Measurements from ENCODE around the gene PIP5KL1.
A peak's percentile ranks its signal among the peaks of the same experiment; 100 is the strongest.
"Not testable (repeated sequence)": the region's sequence is repeated elsewhere in the genome, so short reads cannot be mapped to it uniquely, and the experiment has no call there.

The PIP5KL1 gene

DNA sequence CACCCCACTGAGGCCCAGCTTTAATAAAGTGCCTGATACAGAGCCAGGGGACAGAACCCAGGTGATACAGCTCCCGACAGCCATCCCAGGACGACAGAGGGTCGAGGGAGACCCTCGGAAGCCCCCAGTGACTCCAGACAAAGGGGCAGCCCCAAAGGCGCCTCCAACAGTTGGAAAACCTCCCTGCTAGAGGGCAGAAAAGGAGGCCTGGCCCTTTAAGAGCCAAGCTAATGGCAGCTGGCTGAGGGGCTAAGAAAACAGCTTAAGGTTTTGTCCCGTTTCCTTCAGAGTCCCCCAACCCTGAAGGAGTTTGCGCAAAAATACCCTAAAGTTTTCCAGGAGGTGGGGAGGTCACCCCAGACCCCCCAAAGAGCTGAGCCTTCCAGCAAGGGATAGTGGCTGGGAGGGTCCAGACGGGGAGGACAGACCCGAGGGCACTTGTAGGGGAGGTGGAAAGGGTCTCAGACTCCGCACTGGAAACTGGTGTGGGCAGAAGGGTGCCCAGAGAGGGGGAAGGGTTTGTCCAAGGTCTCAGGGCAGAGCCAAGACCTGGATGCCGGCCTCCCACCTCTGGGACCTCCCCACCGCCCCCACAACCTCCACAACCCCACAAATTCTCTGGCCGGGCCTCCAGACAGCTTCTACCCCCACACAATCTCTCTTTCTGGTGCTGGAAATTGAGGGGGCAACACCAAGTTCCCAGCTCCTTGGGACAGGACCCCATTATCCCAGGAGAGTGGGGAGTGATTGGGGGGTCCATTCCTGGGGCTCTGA, 44.9 kb downstream of the PIP5KL1 start:
- DNase-seq = no peak

DNA sequence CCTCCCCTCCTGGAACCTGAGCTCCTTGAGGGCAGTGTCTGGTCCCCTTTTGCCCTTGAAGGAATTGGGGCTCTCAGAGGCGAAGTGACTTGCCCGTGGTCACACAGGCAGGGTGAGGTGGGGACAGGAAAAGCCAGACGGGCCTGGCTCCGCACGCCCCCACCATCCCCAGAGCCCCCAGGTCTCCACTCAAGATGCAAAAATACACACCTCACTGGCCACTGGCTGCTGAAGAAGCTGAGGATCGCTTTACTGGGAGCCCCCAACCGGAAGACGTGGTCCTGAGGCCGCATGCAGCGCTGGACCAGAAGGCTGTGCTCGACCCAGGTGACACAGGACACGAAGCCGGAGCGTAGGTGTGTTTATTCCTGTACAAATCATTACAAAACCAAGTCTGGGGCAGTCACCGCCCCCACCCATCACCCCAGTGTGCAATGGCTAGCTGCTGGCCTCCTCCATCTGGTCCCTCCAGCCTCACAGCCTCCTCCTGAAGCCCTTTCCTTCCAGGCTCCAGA, 45.5 kb downstream of the PIP5KL1 start:
- DNase-seq = no peak

DNA sequence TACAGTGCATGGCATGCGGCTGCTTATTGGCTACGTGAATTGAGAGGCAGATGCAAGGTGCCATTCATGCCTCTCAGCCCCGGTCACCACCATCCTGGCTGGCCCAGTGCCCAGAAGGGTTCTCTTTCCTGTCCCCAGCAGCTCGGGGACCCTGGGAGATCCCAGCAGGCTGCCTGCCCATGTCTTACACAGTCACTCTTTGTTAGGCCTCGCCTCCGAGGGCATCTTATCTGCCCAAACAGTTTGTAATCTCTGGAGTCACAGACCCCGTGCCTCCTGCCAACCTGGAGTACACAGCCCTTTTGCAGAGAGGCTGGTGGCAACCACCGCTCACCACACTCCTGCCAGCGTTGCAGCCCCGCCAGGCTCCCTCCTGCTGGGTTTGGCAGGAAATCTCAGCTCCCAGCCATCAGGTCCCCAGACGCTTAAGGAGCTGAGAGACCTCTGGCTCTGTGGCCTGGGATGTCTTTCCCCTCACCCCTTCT, 46.1 kb downstream of the PIP5KL1 start:
- DNase-seq = peak; percentile 42

DNA sequence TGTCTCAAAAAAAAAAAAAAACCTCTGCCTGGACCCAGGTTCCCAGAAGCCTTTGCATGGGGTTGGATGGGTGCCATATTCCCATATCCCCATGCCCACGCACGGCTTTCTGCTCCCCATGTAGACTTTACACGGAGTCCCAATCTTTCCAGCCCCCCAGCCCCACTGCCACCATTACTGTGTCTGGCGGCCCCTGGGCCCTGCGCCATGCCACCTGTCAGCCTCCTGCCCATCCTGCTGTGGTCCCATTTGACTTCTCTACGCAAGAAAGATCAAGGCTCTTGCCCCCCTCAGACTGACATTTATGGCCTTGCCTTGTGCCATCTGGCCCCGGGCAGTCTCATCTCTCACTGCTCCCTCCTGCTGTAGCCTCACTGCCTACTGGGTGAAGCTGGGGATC, 46.6 kb downstream of the PIP5KL1 start:
- DNase-seq = no peak

DNA sequence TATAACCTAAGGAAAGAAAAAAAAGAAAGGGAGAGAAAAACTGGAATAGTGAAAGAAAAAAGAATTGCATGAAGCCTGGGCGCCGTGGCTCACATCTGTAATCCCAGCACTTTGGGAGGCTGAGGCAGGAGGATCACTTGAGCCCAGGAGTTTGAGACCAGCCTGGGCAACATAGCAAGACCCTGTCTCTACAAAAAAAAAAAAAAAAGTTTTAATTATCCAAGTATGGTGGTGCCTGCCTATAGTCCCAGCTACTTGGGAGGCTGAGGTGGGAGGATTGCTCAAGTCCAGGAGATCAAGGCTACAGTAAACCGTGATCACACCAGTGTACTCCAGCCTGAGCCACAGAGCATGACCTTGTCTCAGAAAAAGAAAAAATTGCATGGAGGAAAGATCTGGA, 48.9 kb downstream of the PIP5KL1 start:
- not testable (repeated sequence) for DNase-seq

DNA sequence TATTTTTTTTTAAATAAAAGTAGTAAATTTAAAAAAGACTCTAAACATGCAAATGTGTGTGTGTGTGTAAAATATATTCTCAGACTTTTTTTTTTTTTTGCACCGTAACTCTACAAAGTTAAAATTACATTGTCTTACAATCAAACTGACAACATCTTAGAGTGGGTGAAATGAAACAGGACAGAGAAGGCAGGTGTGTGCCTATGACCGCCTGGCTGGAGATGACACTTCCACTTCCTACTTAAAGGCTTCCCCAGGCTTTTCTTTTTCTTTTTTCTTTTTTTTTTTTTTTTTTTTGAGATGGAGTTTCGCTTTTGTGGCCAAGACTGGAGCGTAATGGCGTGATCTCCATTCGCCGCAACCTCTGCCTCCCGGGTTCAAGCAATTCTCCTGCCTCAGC, 50.4 kb downstream of the PIP5KL1 start:
- no peak for DNase-seq

DNA sequence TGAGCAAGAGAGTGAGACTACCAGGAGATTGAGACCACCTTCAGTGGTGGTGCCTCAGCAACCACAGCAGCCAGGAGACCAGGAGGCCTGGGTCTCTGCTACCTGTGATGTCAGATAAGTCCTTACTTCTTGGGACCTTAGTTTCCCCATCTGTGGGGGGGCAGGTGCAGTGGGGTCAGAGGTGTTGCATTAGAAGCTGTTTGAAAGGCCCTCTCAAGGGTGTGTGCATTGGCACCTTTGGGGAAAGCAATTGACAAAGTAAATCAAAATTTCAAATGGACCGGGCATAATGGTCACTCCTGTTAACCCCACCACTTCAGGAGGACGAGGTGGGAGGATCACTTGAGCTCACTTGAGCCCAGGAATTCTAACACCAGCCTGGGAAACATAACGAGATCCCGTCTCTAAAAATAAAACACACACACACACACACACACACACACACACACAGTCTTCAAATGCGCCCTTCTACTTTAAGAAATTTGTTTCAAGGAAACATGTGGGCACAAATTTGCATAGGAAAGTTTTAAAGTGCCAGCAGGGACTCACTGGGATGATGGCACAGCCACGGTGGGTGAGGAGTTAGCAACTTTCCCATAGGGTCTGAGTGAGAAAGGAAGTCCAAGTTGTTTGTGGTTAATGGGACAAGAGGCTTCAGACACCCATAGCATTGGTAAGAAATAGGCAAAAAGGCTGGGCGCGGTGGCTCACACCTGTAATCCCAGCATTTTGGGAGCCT, 51.8 kb downstream of the PIP5KL1 start:
- no peak for DNase-seq

DNA sequence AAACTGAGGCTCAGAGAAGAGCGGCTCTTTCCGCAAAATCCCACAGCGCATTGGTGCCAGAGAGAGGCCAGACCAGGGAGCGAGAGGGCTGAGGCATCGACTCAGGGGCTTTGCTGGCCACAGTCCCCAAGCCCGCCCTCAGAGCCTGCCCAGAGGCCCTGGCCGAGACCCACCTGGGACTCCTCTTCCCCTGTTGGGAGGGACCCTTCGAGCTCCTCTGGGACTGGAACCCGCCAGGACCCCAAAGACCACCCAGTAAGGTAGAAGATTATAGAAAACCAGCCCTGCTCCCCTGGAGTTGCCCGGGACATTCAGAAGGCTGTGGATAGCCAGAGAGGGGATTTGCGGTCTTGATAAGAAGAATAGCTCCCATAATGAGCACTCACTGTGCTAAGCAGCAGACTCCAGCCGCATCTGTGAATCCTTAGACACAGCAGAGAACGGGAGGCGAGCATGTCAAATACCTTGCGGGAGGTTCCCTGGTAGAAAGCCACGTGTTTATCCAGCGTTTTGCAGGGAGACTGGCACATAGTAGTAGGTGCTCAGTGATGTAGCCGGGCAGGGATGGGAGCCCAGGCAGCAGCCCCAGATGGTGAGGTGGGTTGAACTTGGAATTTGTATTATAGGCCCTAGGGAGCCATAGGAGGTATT, 52.5 kb downstream of the PIP5KL1 start:
- DNase-seq = no peak

DNA sequence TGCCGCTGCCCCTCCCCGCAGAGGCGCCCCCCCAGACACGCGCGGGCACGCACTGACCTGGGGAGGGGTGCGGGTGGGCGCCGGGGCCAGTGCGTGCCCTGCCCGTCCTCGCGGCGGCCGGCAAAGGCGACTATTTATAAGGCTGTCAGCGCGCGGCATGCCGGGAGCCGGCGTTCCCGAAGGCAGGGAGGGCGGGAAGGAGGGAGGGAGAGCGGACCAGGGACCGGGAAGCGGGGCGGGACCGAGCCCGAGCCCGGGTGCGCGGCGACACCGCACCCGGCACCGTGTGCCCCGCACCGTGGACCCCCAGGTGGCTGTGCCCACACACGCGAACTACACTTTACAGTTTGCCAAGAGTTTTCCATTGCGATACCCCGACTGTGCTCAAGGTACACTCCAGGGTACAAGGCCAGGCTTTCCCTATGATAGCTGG, 53.0 kb downstream of the PIP5KL1 start, which contains the start of gene AK1:
Gene AK1, minus strand, starts transcription at position 110 of the 433 bp plus-strand sequence. CDS start 3,058 bp downstream, outside the sequence.
- no peak for DNase-seq

DNA sequence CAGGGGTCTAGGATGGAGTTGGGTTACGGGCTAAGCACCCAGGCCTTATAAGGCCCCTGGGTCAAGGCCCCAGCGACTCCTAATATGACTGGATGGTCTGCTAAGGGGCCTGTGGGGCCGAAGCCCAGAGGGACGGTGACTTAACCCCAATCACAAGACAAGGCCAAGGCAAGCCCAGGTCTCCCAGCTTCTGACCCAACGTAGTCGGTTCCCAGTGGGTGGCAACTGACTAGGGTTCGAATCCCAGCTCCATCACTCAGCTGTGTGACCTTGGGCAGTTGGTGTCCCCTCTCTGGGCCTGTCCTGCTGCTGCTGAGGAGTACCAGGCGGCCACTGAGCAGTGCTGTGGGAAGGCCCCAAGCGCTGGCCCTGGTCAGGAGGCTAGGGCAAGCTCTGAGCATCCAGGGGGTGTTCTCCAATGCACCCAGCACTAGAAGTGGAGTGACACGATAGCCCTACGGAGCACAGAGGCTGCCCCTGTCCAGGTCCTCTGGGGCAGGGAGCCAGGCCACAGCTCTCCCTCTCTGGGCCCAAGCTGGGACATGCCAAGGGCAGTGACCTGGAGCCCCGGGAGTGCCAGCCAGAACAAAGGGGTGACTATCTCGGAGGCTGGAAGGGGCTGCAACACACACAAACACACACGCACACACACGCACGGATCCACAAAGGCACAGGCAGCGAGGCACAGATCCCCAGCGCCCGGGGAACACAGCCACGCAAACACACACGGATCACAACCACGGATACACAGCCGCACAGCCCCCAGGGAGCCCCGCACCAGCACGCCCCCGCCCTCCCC, 53.6 kb downstream of the PIP5KL1 start:
- DNase-seq = no peak

DNA sequence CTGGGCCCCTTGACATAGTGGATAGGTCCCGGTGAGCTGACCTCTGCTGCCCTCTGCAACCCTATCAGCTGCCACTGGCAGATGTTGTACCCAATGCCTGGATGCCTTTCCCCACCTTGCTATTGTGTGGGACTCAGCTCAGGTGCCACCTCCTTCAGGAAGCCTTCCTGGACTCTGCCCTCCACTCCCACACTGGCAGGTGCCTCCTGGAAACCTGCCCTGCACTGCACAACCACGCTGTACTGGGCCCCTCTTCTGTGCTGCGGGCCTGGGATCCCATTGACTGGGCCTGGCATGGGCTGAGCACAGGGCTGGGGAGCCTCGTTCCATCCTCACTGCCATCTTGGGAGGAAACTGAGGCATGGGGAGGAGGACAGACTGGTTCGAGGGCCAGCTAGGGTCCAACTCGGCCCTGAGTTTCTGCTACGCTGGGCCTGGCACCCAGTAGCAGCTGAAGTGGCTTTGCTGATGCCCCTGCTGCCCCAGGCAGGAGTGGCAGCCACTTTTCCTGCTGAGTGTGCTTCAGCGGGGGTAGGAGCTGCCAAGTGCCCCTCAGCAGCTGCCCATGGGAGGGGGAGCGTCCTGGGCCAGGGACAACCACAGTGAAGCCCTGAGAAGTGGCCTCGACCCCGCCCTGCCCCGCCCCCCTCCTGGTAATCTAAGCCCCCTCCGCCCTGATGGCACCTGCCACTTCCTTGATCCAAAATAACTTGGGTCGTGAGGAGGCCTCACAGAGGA, 54.4 kb downstream of the PIP5KL1 start:
- DNase-seq = peak; percentile 27

DNA sequence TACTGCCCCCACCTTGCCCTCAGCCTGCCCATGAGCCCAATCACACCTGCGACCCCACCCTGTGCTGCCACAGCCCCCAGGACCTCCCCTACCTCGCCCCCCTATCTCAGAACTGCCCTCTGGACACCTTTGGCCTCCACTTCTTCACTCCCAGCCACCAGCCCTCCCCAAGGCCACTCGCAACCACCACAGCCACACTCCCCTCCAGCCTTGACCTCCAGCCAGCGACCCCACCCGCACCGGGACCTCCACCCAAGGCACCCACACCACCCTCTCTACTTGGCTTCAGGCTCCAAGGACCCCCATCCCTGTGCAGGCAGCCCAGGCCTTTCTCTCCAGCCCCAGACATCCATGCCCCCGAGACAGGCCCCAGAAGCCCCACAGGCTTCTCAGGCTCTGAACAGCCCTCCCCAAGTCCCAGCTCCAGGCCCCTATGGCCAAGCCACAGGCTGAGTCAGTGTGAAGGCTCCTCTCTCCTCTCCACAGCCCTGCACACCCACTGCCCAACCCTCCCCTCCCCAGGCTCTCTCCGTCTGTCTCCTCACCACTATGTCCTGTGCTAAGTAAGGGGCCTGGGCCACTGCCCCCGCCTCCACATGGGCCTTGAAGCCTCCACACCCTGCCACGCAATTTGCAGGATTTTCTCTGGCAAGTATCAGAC, 55.1 kb downstream of the PIP5KL1 start:
- DNase-seq = no peak

DNA sequence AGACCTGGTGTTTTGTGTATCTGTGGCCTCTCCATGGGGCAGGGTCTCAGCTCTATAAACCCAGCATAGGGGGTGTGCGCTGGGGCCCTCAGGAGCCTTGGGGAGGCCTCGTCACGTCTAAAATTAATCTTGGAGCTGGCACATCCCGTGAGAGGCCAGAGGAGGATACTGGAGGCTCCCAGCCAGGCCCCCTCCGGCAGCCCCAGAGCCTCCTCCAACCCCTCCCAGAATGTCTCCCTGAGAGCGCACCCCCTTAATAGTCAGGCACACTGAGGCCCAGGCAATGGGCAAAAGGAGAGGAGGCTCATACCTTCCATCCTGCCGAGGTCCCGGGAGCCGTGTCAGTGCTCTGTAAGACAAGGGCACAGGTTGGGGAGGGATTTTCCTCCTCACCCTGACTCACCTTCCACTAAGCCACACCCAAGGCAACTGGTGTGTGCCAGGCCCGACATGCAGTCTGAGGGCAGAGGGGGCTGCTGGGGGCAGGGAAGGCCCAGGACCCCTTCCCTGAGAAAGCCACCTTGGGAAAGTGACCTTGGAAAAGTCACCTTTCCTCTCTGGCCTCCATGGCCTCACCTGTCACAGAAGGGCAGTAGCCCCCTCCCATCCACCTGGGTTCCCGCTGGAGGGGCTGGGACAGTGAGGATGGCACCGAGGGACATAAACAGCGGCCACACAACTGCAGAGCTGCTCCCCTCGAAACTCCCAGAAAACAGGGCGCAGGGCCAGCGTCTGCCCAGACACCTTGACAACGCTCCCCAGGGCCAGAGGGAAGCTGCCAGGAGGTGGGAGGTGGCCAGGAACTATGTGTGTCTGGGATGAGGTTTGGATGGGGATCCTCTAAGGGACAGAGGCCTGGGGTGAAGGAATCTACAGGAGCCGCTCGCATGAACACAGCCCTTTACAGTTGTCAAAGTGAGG, 56.0 kb downstream of the PIP5KL1 start:
- DNase-seq = no peak

DNA sequence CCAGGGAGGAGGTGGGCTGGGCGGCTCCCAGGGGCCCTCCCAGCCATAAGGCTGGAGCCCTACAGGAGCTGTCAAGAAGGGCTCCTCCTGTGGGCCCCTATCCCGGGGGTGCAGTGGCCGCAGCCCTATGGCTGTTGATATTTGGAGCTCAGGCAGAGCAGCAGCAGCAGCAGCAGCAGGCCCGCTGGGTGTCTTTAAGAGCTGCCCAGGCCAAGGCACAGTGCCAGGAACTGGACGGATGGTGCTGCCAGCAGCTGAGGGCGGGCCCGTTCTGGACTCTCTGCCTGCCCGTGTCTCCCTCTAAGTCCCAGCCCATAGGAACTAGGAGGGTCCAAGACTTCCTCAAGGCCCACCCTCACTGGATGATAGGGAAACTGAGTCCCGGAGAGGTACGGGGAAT, 56.7 kb downstream of the PIP5KL1 start:
- no peak for DNase-seq

DNA sequence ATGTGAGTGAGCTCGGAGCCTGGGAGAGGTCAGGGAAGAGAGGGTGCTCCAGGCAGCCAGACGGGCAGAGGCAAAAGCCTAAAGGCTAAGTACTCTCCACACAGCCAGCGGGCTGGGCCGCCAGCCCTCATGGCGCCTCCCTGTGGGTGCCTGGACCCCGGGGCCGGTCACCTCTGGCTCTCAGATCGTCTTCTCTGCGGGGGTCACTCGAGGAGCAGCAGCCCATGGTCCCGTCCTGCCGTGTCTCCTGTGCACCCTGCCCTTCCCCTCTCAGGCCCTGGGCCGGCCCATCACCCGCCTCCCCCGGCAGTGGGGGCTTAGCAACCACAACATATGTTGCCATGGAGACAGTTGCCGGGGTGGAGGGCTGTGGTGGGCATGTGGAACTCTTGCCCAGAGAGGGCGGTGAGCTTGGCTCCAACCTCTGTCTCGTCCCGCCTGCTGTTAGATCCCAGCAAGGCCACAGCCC, 57.3 kb downstream of the PIP5KL1 start:
- DNase-seq = no peak

DNA sequence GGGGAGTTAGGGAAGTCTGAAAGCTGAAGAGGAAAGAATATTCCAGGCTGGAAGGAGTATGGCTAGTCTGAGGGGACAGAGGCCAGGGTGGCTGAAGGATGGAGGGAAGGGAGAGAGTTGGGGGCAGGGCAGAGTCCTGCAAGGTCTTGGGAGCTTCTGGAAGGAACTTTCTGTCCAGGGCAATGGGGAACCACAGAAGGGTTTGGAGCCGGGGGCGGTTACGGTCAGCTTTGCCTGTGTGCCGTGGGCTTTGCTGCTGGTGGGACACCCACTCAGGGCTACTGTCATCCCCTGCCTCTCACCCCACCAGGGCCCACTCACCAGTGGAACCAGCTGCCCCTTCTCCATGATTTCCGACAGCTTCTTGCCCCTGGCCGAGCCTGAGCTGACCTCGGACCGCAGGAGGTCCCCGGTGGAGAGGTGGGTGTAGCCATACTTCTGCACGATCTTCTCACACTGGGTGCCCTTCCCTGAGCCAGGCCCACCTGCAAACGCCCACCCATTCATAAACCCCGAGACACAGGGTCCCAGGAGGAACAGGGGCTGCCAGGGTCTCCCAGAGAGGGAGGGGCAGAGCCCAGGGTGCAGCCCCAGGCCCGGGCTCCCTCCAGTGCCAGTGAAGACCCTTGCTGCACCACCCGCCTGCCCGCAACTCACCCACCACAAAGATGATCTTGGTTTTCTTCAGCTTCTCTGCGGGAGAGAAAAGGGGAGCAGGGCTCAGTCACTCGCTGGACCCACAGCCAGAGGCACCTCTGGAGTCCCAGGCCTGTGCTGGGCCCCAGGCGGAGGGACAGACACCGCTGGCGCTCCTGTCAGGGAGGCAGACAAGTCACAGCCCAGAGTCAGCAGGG, 58.0 kb downstream of the PIP5KL1 start:
- DNase-seq = no peak

DNA sequence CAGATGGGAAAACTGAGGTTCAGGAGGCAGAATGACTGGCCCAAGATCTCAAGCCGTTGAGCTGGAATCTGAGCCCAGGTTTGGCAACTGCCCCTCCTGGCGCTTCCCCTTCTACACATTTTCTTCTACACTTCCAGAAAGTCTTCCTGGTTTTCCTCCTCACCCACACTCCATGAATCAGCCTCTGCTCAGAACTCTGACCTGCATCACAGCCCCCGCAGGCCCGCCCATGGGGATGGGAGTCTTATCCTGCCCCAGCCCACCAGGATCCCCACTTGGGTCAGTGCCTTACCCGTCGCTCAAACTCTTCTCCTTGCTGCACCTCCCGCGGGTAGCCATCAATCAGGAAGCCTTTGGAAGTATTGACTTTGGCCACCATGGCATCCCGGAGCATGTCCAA, 59.0 kb downstream of the PIP5KL1 start:
- no peak for DNase-seq

DNA sequence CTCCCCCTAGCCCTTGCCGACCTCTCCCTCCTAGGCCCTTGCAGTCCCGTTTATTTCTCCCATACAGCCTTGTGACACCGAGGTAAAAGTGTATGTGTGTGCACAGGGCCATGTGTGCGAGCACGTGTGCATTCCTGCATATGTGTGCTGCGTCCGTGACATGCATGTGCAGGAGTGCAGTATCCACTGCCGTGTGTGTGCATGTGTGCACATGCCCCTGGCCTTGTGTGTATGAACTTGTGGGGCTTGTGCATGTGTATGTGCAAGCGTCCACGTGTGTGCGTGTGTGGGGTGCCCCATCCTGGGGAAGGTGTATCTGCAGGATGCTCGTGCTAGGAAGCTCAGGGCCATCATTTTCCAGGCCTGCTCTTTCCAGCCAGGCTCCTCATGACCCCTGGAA, 59.7 kb downstream of the PIP5KL1 start:
- DNase-seq = no peak

Measured in NCI-H524 treated with DMSO at 0.1 percent for 48 hours (cell line).